GM12878 (cell line): ENCODE data around the gene ZNF780A. TPM values are rescaled to one million over a fixed set of nuclear protein-coding genes. Genes with fewer than 3 reads are reported as not detected.
A peak's percentile ranks its signal among the peaks of the same experiment; 100 is the strongest.

Experiments
- ATAC-seq: fragments of 200-7000 bp; cut with Tn5 transposase; 3 replicates; pipeline ENCODE4 v1.9.1; 2020; ENCODE audit warnings: mild to moderate bottlenecking, moderate library complexity
- BruUV-seq: library from RNA; stranded (reverse); fragments of 400-500 nt; replicated peaks from 2 replicates; lab custom pipeline; 2021; lab: Mats Ljungman, UMichigan
- CTCF ChIA-PET: fragments of 300-600 bp; sonication (Branson Sonifier 250); formaldehyde crosslinking; extraction: SDS; loops from one replicate; lab custom pipeline; 2021; ENCODE audit warnings: inconsistent platforms; lab: Yijun Ruan, JAX
- POLR2A ChIA-PET: fragments of 350-600 bp; formaldehyde crosslinking; extraction: SDS; loops from one replicate; lab custom pipeline; 2021; ENCODE audit warnings: inconsistent platforms; lab: Charles Lee
- RAD21 ChIA-PET: fragments of 300-600 bp; sonication (Branson Sonifier 250); formaldehyde crosslinking; loops from one replicate; lab custom pipeline; 2023; ENCODE audit warnings: antibody characterized with exemption; ENCODE audit not compliant: unreplicated experiment; lab: Charles Lee
- SMC1A ChIA-PET: fragments of 300-600 bp; sonication (Branson Sonifier 250); formaldehyde crosslinking; loops from one replicate; lab custom pipeline; 2023; ENCODE audit not compliant: unreplicated experiment, uncharacterized antibody; lab: Charles Lee
- DNase-seq: peaks from one replicate; pipeline ENCODE4 v3.0.0-alpha.2; 2011; ENCODE audit warnings: low read depth, low spot score
- FAIRE-seq: peaks from 3 replicates; lab custom pipeline; 2011; peaks lifted over from hg19 to GRCh38; lab: Jason Lieb, UNC
- H2AFZ ChIP-seq: 2 replicates; pipeline ENCODE4 v1.6.0; 2011; ENCODE audit warnings: low read depth, low read length, control low read depth; ENCODE audit not compliant: control insufficient read depth
- H3K27ac ChIP-seq: 2 replicates; pipeline ENCODE4 v1.5.1; 2011; ENCODE audit warnings: control low read depth; ENCODE audit not compliant: control insufficient read depth, insufficient read depth
- H3K27me3 ChIP-seq, 2 experiments: replicated peaks in 1 of 2; 2 replicates each; pipeline versions ENCODE4 v1.6.0 to v1.6.1; 2011; ENCODE audit warnings: low read length in 1 of 2; ENCODE audit not compliant: control insufficient read depth in 2 of 2, insufficient read depth in 2 of 2
- H3K36me3 ChIP-seq, 2 experiments: 2 replicates each; pipeline ENCODE4 v1.5.1; 2011; ENCODE audit warnings: low read length in 1 of 2; ENCODE audit not compliant: control insufficient read depth in 2 of 2, insufficient read depth in 2 of 2
- H3K4me1 ChIP-seq: 2 replicates; pipeline ENCODE4 v1.6.1; 2011; ENCODE audit warnings: mild to moderate bottlenecking, low read length, moderate library complexity, mixed read lengths; ENCODE audit not compliant: control insufficient read depth, insufficient read depth
- H3K4me2 ChIP-seq: 2 replicates; pipeline ENCODE4 v1.6.0; 2011; ENCODE audit warnings: control low read depth; ENCODE audit not compliant: control insufficient read depth, insufficient read depth
- H3K4me3 ChIP-seq: fragments of 200-600 bp; sonication (generic); 2 replicates; pipeline ENCODE4 v1.5.1; 2016
- H3K79me2 ChIP-seq: 2 replicates; pipeline ENCODE4 v1.6.0; 2011; ENCODE audit warnings: low read length; ENCODE audit not compliant: control insufficient read depth, insufficient read depth
- H3K9ac ChIP-seq: 2 replicates; pipeline ENCODE4 v1.8.0; 2011; ENCODE audit warnings: low read length, control low read depth, mixed read lengths; ENCODE audit not compliant: control insufficient read depth, insufficient read depth
- H3K9me3 ChIP-seq: replicated peaks from 3 replicates; pipeline ENCODE4 v1.5.1; 2011; ENCODE audit warnings: mild to moderate bottlenecking, low read length; ENCODE audit not compliant: control insufficient read depth, insufficient read depth
- H4K20me1 ChIP-seq: 2 replicates; pipeline ENCODE4 v1.6.0; 2011; ENCODE audit not compliant: control insufficient read depth, insufficient read depth
- ATF3 ChIP-seq: IDR thresholded peaks from 2 replicates; pipeline ENCODE4 v1.6.1; 2011; ENCODE audit warnings: low read depth, mild to moderate bottlenecking, low read length, moderate library complexity, borderline replicate concordance; ENCODE audit errors: extremely low read depth
- BACH1 ChIP-seq: fragments of 450-650 bp; IDR thresholded peaks from 2 replicates; pipeline ENCODE4 v1.6.1; 2017; ENCODE audit warnings: mild to moderate bottlenecking, borderline replicate concordance
- CBFB ChIP-seq: IDR thresholded peaks from 2 replicates; pipeline ENCODE4 v1.6.1; 2016; ENCODE audit warnings: antibody characterized with exemption, low read depth
- GATAD2B ChIP-seq: fragments of 450-650 bp; conservative IDR thresholded peaks from 2 replicates; pipeline ENCODE4 v1.6.1; 2017; ENCODE audit warnings: low read depth, mild to moderate bottlenecking, moderate library complexity
- HDAC2 ChIP-seq: fragments of 200-600 bp; sonication (generic); IDR thresholded peaks from 2 replicates; pipeline ENCODE4 v1.6.1; 2017
- NFXL1 ChIP-seq: fragments of 450-650 bp; IDR thresholded peaks from 2 replicates; pipeline ENCODE4 v1.6.1; 2017; ENCODE audit warnings: antibody characterized with exemption, mild to moderate bottlenecking, borderline replicate concordance
- ZNF622 ChIP-seq: fragments of 450-650 bp; IDR thresholded peaks from 2 replicates; pipeline ENCODE4 v1.6.1; 2017; ENCODE audit warnings: mild to moderate bottlenecking, inconsistent platforms
- ZZZ3 ChIP-seq: IDR thresholded peaks from 2 replicates; pipeline ENCODE4 v1.6.1; 2011; ENCODE audit warnings: low read depth; ENCODE audit not compliant: control insufficient read depth, insufficient read length
- WGBS: methylation state at CpG from one replicate; pipeline ENCODE4 v1.1.6; 2016; ENCODE audit warnings: low lambda C conversion rate; ENCODE audit not compliant: insufficient replicate concordance, insufficient coverage; ENCODE audit errors: missing lambda C conversion rate; 5-methylcytosine and 5-hydroxymethylcytosine counted together
- in situ Hi-C: fragments of 300-500 bp; cut with MboI; formaldehyde crosslinking; loops from 9 replicates; pipeline ENCODE4 v1.14.3; 2018; ENCODE audit warnings: mixed read lengths
- intact Hi-C: fragments of 100-400 bp; cut with micrococcal nuclease; formaldehyde crosslinking; loops from one replicate; pipeline ENCODE4 v1.14.2; 2022; ENCODE audit not compliant: unreplicated experiment
- polyA plus RNA-seq, 11 experiments: library from polyadenylated mRNA; depleted of rRNA in 4 of 11; unstranded in 6 of 11; stranded (reverse) in 5 of 11; fragments of >200 nt; fragmentation: Nextera tagmentation in 4 of 11; fragmentation: Illumina TruSeq in 1 of 11; extraction: Ambion mirVana in 4 of 11; extraction: Trizol in 1 of 11; gene quantifications; 1 replicate in 1 of 11; 2 replicates in 10 of 11; pipeline versions ENCODE4 v1.2.1 to v1.2.3, GENCODE V29; 2011 to 2016; ENCODE audit warnings: inconsistent platforms in 2 of 11, missing spikeins in 2 of 11, low read depth in 1 of 11
- total RNA-seq, 4 experiments: library from RNA; depleted of rRNA in 3 of 4; stranded (reverse); fragments of >200 nt in 3 of 4; fragmentation: Illumina TruSeq in 1 of 4; extraction: Trizol in 1 of 4; gene quantifications; 2 replicates each; pipeline versions ENCODE4 v1.2.1 to v1.2.3, GENCODE V29; 2013 to 2021
- TF ChIP-seq, protein P1 (sequence below): fragments of 450-650 bp; formaldehyde crosslinking; IDR thresholded peaks from 2 replicates; pipeline ENCODE4 v1.5.0; 2022; ENCODE audit warnings: mild to moderate bottlenecking, missing genetic modification characterization
- TF ChIP-seq, protein P2 (sequence below): fragments of 450-650 bp; IDR thresholded peaks from 2 replicates; pipeline ENCODE4 v1.6.1; 2018; ENCODE audit warnings: borderline replicate concordance, mild to moderate bottlenecking; ENCODE audit not compliant: partially characterized antibody

The ZNF780A gene
- total and polyA plus RNA-seq, 10 of the 15 experiments (the other 5 are each of a cell fraction or from before 2014, with no cell fraction given): 10.9 to 27.6 (median 17.6) TPM

GRCh38 chr19:40025938-40026596, 64.7 kb downstream of the ZNF780A start:
- FAIRE-seq (no peak), ATAC-seq (no peak), DNase-seq (no peak)
- intact Hi-C loops (no loop called here), in situ Hi-C loops (no loop called here)
- Histone ChIP-seq H3K36me3 (no peaks in the 10 kb centered on the region), H3K9ac (no peak overlapping the region), H2AFZ (no peak overlapping the region), H3K79me2 (no peaks in the 10 kb centered on the region), H3K27ac (no peak overlapping the region), H3K27me3 (no peaks in the 10 kb centered on the region), H3K4me1 (no peaks in the 10 kb centered on the region), H4K20me1 (no peaks in the 10 kb centered on the region), H3K9me3 (peaks cover 23% of the 10 kb centered on the region; the same call in 2 of the 3 replicates), H3K4me3 (no peak overlapping the region), H3K4me2 (no peak overlapping the region)
- TSS peak; percentile 11 for BruUV-seq
- no peak for TF ChIP-seq BACH1
- ChIA-PET CTCF (no interaction called here), RAD21 (no interaction called here), SMC1A (no interaction called here), POLR2A (no interaction called here)
- WGBS: 97% methylated on average over 4 of the region's 4 CpGs

- CTCF ChIA-PET: no interaction called here
- Histone ChIP-seq H3K9me3 (peaks cover 17% of the 10 kb centered on the region; the same call in 2 of the 3 replicates), H2AFZ (no peak overlapping the region), H3K36me3 (no peaks in the 10 kb centered on the region), H3K79me2 (no peaks in the 10 kb centered on the region), H3K27me3 (no peaks in the 10 kb centered on the region), H3K4me3 (no peak overlapping the region), H3K4me2 (no peak overlapping the region), H3K9ac (no peak overlapping the region), H3K27ac (no peak overlapping the region), H3K4me1 (no peaks in the 10 kb centered on the region), H4K20me1 (no peaks in the 10 kb centered on the region)
- 59% methylated on average over 3 of the region's 3 CpGs for WGBS
- no TSS peak for BruUV-seq
- in situ Hi-C loops (no loop called here), intact Hi-C loops (no loop called here)
- SMC1A ChIA-PET: no interaction called here
- RAD21 ChIA-PET: no interaction called here
- TF ChIP-seq ZZZ3: no peak
- no peak for TF ChIP-seq ATF3
- no peak for TF ChIP-seq NFXL1
- TF ChIP-seq HDAC2: no peak
- no peak for TF ChIP-seq GATAD2B
- TF ChIP-seq, protein P1, sequence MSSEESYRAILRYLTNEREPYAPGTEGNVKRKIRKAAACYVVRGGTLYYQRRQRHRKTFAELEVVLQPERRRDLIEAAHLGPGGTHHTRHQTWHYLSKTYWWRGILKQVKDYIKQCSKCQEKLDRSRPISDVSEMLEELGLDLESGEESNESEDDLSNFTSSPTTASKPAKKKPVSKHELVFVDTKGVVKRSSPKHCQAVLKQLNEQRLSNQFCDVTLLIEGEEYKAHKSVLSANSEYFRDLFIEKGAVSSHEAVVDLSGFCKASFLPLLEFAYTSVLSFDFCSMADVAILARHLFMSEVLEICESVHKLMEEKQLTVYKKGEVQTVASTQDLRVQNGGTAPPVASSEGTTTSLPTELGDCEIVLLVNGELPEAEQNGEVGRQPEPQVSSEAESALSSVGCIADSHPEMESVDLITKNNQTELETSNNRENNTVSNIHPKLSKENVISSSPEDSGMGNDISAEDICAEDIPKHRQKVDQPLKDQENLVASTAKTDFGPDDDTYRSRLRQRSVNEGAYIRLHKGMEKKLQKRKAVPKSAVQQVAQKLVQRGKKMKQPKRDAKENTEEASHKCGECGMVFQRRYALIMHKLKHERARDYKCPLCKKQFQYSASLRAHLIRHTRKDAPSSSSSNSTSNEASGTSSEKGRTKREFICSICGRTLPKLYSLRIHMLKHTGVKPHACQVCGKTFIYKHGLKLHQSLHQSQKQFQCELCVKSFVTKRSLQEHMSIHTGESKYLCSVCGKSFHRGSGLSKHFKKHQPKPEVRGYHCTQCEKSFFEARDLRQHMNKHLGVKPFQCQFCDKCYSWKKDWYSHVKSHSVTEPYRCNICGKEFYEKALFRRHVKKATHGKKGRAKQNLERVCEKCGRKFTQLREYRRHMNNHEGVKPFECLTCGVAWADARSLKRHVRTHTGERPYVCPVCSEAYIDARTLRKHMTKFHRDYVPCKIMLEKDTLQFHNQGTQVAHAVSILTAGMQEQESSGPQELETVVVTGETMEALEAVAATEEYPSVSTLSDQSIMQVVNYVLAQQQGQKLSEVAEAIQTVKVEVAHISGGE: no peak
- no peak for TF ChIP-seq CBFB
- TF ChIP-seq ZNF622: no peak
- TF ChIP-seq, protein P2, sequence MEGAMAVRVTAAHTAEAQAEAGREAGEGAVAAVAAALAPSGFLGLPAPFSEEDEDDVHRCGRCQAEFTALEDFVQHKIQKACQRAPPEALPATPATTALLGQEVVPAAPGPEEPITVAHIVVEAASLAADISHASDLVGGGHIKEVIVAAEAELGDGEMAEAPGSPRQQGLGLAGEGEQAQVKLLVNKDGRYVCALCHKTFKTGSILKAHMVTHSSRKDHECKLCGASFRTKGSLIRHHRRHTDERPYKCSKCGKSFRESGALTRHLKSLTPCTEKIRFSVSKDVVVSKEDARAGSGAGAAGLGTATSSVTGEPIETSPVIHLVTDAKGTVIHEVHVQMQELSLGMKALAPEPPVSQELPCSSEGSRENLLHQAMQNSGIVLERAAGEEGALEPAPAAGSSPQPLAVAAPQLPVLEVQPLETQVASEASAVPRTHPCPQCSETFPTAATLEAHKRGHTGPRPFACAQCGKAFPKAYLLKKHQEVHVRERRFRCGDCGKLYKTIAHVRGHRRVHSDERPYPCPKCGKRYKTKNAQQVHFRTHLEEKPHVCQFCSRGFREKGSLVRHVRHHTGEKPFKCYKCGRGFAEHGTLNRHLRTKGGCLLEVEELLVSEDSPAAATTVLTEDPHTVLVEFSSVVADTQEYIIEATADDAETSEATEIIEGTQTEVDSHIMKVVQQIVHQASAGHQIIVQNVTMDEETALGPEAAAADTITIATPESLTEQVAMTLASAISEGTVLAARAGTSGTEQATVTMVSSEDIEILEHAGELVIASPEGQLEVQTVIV: no peak
- POLR2A ChIA-PET: no interaction called here
- FAIRE-seq (no peak), ATAC-seq (no peak), DNase-seq (no peak)
Observed at GRCh38 chr19:40023969-40024368, 66.8 kb downstream of the ZNF780A start.
